ENCODE measurements around the gene CMIP.

The CMIP gene

DNA sequence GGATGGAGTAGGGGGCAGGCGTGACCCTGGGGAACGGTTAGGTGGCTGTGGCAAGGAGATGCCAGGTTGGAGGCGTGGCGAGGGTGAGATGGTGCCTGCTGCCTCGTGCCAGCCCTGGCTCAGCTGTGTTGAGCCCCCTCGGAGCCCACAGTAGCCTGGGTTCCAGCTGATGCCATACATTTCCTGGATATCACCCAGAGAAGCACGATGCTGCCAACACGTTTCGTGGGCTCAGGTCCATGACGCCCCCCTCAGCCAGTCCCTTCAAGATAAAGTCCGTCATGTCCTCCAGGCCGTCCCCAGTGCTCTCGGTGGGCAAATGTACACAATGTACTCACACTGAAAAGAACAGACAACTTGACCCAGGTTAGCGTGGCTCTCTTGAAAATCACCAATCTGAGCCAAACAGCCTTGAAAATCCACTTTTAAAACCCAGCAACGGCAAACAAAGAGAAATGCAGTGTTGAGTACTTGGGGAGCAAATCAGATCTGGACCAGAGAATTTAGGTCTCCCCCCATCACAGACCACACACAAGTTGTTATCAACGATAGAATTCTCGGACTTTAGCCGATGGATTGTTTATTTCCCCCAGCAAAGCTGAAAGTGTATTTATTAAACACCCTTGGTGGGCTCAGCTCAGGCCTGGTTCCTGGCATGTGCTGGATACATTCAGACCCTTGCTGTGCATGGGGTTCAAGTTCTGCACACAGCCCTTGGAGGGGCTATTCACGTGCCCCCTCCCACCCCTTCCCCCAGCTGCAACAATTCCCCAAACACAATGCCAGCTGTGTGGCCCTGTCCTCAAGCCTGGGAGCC, 231.7 kb downstream of the CMIP start:
- Histone ChIP-seq H3K4me3 (ENCODE audit: low read length in 2 of 2) (no peak overlapping the region), H3K36me3 (ENCODE audit: control insufficient read depth in 2 of 2, insufficient read depth in 2 of 2, low read length in 2 of 2) (peaks cover 55 to 72% of the 10 kb centered on the region in 2 donors), H3K9me3 (ENCODE audit: control insufficient read depth in 2 of 2, low read length in 2 of 2) (no peaks in the 10 kb centered on the region), H3K27ac (ENCODE audit: low read depth in 2 of 2, low read length in 2 of 2) (peak overlapping the region; percentile 33 to 56), H3K27me3 (ENCODE audit: control insufficient read depth in 2 of 2, insufficient read depth in 2 of 2, low read length in 2 of 2) (no peaks in the 10 kb centered on the region), H3K9ac (ENCODE audit: low read depth in 1 of 2, low read length in 2 of 2) (no peak overlapping the region), H3K4me1 (ENCODE audit: control insufficient read depth in 2 of 2, insufficient read depth in 2 of 2, low read length in 2 of 2) (peaks cover 2 to 7% of the 10 kb centered on the region in 2 donors)

DNA sequence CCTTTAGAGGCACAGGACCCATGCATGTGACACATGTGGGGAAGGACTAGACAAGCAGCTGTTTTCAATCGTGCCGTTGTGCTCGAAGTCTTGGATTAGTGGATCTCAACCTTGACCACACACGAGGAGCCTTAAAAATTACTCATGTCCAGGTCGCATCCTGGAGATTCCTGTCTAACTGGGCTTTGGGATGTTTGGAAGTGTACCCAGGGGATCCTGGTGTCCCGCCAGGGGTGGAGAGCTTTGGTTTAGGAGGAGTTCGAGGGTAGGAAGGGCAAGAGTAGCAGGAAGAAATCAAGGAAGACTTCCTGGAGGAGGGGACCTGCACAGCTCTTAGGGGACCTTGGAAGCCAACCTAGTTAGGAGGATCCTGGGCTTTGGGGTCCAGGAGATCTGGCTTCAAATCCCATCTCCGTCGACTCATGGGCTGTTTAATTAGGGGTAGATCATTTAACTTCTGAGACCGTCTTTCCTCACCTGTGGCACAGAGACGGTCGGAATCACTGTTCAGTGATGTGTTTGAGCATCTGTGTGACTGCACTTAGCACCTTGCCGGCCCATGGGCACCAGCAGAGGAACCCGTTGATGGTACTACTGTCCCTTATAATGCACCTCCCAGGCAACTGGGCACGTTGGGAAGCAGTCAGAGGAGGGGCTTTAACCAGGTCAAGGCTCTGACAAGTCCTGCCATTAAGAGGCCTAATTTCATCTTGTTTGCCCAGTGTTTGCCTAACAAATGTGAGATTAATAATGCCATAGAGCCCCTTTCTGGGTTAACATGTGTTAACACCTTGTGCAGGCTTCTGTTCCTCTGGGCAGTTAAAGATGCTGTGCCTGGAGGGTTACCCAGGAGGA, 232.5 kb downstream of the CMIP start:
- no peak overlapping the region for H3K4me3 ChIP-seq (ENCODE audit: low read length in 2 of 2)
- H3K9ac ChIP-seq (ENCODE audit: low read depth in 1 of 2, low read length in 2 of 2), result no peak overlapping the region
- H3K4me1 ChIP-seq (ENCODE audit: control insufficient read depth in 2 of 2, insufficient read depth in 2 of 2, low read length in 2 of 2), result peaks cover 2 to 7% of the 10 kb centered on the region in 2 donors
- peaks cover 51 to 69% of the 10 kb centered on the region in 2 donors for H3K36me3 ChIP-seq (ENCODE audit: control insufficient read depth in 2 of 2, insufficient read depth in 2 of 2, low read length in 2 of 2)
- H3K9me3 ChIP-seq (ENCODE audit: control insufficient read depth in 2 of 2, low read length in 2 of 2), result no peaks in the 10 kb centered on the region
- H3K27me3 ChIP-seq (ENCODE audit: control insufficient read depth in 2 of 2, insufficient read depth in 2 of 2, low read length in 2 of 2), result no peaks in the 10 kb centered on the region
- peak overlapping the region; percentile 9 to 35 for H3K27ac ChIP-seq (ENCODE audit: low read depth in 2 of 2, low read length in 2 of 2)

DNA sequence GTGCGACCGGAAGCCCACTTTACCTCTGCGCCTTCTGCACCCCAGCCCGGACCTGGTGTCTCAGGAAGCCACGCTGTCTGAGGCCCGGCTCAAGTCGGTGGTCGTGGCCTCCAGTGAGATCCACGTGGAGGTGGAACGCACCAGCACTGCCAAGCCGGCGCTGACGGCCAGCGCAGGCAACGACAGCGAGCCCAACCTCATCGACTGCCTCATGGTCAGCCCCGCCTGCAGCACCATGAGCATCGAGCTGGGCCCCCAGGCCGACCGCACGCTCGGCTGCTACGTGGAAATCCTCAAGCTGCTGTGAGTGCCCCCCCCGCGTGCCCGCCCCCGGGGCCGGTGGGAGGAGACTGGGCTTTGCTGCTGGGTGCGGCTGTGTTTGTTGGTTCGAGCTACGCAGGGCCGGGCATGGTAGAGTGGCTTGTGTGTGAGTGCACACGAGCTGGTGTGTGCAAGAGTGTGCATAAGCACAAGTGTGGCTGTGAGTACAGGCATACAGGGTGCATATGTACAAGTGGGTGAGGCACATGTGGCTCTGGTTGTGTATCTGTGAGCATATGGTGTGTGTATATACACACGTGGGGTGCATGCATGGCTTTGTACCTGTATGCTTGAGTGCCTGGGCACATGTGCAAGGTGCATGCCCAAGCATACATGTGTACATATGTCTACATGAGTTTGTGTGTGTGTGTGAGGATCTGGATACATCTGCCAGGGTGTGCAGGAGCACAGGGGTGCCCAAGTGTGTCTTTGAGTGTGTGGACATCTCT, 233.9 kb downstream of the CMIP start:
- Histone ChIP-seq H3K4me1 (ENCODE audit: control insufficient read depth in 2 of 2, insufficient read depth in 2 of 2, low read length in 2 of 2) (peaks cover 2 to 7% of the 10 kb centered on the region in 2 donors), H3K27ac (ENCODE audit: low read depth in 2 of 2, low read length in 2 of 2) (peak overlapping the region in 1 of 2 donors; percentile 18), H3K36me3 (ENCODE audit: control insufficient read depth in 2 of 2, insufficient read depth in 2 of 2, low read length in 2 of 2) (peaks cover 44 to 66% of the 10 kb centered on the region in 2 donors)

DNA sequence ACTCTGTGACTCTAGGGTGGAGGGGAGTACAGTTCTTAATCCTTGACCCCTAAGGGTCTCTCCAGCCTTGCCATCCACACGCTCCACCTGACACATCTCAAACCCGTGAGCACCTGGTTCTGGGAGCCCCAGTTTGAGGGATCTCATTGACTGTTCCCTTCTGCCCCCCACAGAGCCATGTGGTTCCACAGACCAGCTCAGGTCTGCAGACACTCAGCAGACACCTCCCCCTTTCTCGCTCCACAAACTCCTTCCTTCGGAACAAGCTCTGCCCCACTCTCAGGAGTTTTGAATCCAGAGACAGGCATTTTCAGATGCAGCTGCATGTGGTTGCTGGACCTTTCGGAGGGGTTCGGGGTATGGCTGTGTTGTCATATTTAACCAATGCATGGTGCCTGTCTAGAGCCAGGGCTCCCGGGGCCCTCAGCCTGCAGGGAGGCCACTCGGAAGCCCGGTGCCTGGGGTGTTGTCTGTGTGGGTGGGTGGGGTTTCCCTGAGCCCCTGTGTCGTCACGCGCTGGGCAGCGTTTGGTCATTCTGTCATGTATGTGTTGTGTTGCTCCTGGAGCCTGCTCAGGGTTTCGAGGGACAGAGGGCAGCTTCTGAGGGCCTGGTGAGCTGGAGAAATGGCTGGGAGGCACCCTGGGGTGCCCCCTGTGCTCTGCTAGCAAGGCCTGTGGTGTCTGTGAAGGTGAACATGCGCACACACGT, 235.3 kb downstream of the CMIP start:
- Histone ChIP-seq H3K36me3 (ENCODE audit: control insufficient read depth in 2 of 2, insufficient read depth in 2 of 2, low read length in 2 of 2) (peaks cover 42 to 57% of the 10 kb centered on the region in 2 donors), H3K9ac (ENCODE audit: low read depth in 1 of 2, low read length in 2 of 2) (no peak overlapping the region), H3K4me1 (ENCODE audit: control insufficient read depth in 2 of 2, insufficient read depth in 2 of 2, low read length in 2 of 2) (peaks cover 2 to 7% of the 10 kb centered on the region in 2 donors), H3K27ac (ENCODE audit: low read depth in 2 of 2, low read length in 2 of 2) (peak overlapping the region; percentile 17 to 56), H3K4me3 (ENCODE audit: low read length in 2 of 2) (no peak overlapping the region), H3K9me3 (ENCODE audit: control insufficient read depth in 2 of 2, low read length in 2 of 2) (no peaks in the 10 kb centered on the region), H3K27me3 (ENCODE audit: control insufficient read depth in 2 of 2, insufficient read depth in 2 of 2, low read length in 2 of 2) (no peaks in the 10 kb centered on the region)

More for the DNA sequence above, 233.9 kb downstream of the CMIP start:
- Histone ChIP-seq H3K9ac (ENCODE audit: low read depth in 1 of 2, low read length in 2 of 2) (no peak overlapping the region), H3K27me3 (ENCODE audit: control insufficient read depth in 2 of 2, insufficient read depth in 2 of 2, low read length in 2 of 2) (no peaks in the 10 kb centered on the region), H3K9me3 (ENCODE audit: control insufficient read depth in 2 of 2, low read length in 2 of 2) (no peaks in the 10 kb centered on the region), H3K4me3 (ENCODE audit: low read length in 2 of 2) (no peak overlapping the region)

DNA sequence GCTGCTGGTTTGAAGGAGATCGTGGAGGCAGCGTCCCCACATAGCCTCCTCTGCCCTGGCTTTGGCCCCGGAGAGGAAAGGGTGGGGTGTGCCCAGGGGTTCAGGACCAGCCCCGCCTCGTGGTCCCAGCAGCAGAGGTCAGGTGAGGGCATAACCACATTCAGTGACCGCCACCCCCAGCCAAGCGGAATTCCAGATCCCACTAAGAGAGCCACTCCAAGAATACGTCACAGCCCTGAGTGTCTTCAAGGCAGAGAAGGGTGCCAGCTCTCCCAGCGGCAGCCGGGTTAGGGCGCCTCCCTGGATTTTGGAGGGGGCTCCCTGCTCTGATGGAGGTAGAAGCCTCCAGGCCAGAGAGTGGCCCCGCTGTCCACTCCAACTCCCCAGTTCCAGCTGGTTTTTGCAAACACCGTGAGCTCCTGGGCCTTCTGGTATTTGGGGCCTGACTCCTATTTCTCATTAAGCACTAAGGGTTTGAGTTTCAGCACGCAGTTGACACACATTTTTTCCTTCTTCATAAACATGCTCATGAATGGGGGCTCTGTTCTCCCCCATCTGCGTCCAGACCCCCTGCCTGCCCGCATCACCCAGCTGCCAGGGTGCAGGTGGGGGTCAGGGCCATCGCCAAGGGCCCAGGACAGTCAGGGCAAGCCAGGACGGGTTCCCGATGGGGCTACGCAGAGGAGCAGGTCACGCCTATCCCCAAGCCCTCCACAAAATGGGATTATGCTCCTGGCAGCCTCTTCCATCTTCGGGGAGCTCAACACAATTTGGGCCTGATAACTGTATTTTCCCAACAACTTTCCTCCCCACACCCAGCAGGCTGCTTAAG, 236.1 kb downstream of the CMIP start:
- Histone ChIP-seq H3K27ac (ENCODE audit: low read depth in 2 of 2, low read length in 2 of 2) (peak overlapping the region; percentile 17 to 56), H3K9me3 (ENCODE audit: control insufficient read depth in 2 of 2, low read length in 2 of 2) (no peaks in the 10 kb centered on the region), H3K4me1 (ENCODE audit: control insufficient read depth in 2 of 2, insufficient read depth in 2 of 2, low read length in 2 of 2) (peaks cover under 1 to 7% of the 10 kb centered on the region in 2 donors), H3K9ac (ENCODE audit: low read depth in 1 of 2, low read length in 2 of 2) (no peak overlapping the region), H3K4me3 (ENCODE audit: low read length in 2 of 2) (no peak overlapping the region), H3K27me3 (ENCODE audit: control insufficient read depth in 2 of 2, insufficient read depth in 2 of 2, low read length in 2 of 2) (no peaks in the 10 kb centered on the region), H3K36me3 (ENCODE audit: control insufficient read depth in 2 of 2, insufficient read depth in 2 of 2, low read length in 2 of 2) (peaks cover 42 to 56% of the 10 kb centered on the region in 2 donors)

DNA sequence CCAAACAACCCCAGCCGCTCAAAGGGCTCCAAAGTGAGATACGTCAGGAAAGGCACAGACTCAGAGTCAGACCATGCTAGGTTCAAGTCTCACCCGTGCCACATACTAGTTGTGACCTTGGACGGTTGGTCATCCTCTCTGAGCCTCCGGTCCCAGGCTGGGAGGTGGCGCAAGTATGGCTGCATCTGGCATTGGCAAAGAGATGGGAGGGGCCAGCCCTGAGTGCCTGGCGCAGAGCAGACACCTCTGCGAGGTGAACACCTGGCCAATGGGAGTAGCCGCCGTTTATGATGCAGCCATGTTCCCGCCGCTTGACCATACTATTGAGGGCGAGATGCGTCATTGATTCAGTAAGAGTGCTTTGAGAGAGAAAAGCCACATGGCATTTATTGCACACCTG, 236.7 kb downstream of the CMIP start:
- H3K27me3 ChIP-seq (ENCODE audit: control insufficient read depth in 2 of 2, insufficient read depth in 2 of 2, low read length in 2 of 2), result no peaks in the 10 kb centered on the region
- no peak overlapping the region for H3K4me3 ChIP-seq (ENCODE audit: low read length in 2 of 2)
- H3K27ac ChIP-seq (ENCODE audit: low read depth in 2 of 2, low read length in 2 of 2), result peak overlapping the region in 1 of 2 donors; percentile 56
- peaks cover 0 to 7% of the 10 kb centered on the region in 2 donors for H3K4me1 ChIP-seq (ENCODE audit: control insufficient read depth in 2 of 2, insufficient read depth in 2 of 2, low read length in 2 of 2)
- no peaks in the 10 kb centered on the region for H3K9me3 ChIP-seq (ENCODE audit: control insufficient read depth in 2 of 2, low read length in 2 of 2)
- H3K36me3 ChIP-seq (ENCODE audit: control insufficient read depth in 2 of 2, insufficient read depth in 2 of 2, low read length in 2 of 2), result peaks cover 35 to 59% of the 10 kb centered on the region in 2 donors
- no peak overlapping the region for H3K9ac ChIP-seq (ENCODE audit: low read depth in 1 of 2, low read length in 2 of 2)

DNA sequence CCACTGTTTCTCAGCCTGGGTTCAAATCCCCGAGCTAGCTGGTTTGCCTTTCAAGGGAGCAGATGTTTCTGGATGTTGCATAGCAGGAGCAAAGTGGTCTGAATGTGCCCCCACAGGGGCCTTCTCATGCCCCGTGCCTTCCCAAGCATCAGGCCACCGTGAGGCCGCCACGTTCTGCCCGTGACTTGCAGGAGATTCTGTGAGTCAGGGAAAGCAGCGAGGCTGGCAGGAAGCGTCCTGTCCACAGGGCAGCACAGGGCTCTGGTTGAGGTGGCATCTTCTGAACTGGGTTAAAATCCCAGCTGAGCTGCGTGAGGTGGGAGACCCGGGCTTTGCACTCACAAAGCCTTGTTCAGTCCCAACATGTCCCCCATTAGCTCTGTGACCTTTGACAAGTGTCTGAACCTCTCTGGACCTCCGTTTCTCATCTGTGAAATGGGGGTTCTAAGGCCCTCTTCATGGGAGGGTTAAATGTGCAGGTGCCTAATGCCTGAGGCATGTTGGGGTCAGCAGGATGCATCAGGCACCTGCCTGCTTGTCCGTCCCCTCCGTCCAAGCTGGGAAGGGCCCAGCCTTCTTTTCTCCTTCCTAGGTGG, 239.7 kb downstream of the CMIP start:
- Histone ChIP-seq H3K9ac (ENCODE audit: low read depth in 1 of 2, low read length in 2 of 2) (no peak overlapping the region), H3K27ac (ENCODE audit: low read depth in 2 of 2, low read length in 2 of 2) (no peak overlapping the region), H3K4me1 (ENCODE audit: control insufficient read depth in 2 of 2, insufficient read depth in 2 of 2, low read length in 2 of 2) (peaks cover 0 to 4% of the 10 kb centered on the region in 2 donors), H3K27me3 (ENCODE audit: control insufficient read depth in 2 of 2, insufficient read depth in 2 of 2, low read length in 2 of 2) (no peaks in the 10 kb centered on the region), H3K9me3 (ENCODE audit: control insufficient read depth in 2 of 2, low read length in 2 of 2) (no peaks in the 10 kb centered on the region), H3K36me3 (ENCODE audit: control insufficient read depth in 2 of 2, insufficient read depth in 2 of 2, low read length in 2 of 2) (peaks cover 15 to 38% of the 10 kb centered on the region in 2 donors), H3K4me3 (ENCODE audit: low read length in 2 of 2) (no peak overlapping the region)

DNA sequence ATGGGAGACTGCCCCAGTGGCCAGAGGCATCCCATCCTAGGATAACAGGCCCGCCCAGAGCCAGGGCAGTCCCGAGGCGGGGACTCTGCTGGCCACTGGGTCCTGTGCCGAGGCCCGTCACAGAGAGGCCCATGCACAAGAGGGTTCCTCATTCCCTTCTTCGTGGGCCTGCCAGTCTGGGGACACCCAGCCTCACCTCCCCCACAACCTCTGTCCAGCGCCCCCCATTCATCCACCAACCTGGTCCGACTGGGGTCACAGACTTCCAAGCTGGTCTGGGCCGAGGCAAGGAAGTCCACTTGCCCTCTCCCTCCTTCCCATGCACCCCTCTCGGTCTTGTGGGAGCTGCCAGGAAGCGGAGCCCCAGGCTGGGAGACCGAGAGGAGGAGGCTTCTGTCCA, 240.3 kb downstream of the CMIP start:
- peaks cover 0 to 2% of the 10 kb centered on the region in 2 donors for H3K4me1 ChIP-seq (ENCODE audit: control insufficient read depth in 2 of 2, insufficient read depth in 2 of 2, low read length in 2 of 2)
- no peak overlapping the region for H3K27ac ChIP-seq (ENCODE audit: low read depth in 2 of 2, low read length in 2 of 2)
- no peaks in the 10 kb centered on the region for H3K27me3 ChIP-seq (ENCODE audit: control insufficient read depth in 2 of 2, insufficient read depth in 2 of 2, low read length in 2 of 2)
- peaks cover 11 to 32% of the 10 kb centered on the region in 2 donors for H3K36me3 ChIP-seq (ENCODE audit: control insufficient read depth in 2 of 2, insufficient read depth in 2 of 2, low read length in 2 of 2)
- H3K4me3 ChIP-seq (ENCODE audit: low read length in 2 of 2), result no peak overlapping the region
- H3K9ac ChIP-seq (ENCODE audit: low read depth in 1 of 2, low read length in 2 of 2), result no peak overlapping the region
- no peaks in the 10 kb centered on the region for H3K9me3 ChIP-seq (ENCODE audit: control insufficient read depth in 2 of 2, low read length in 2 of 2)

All from mucosa of rectum (tissue), 2 donors.